ENCODE measurements around the gene CSMD2. TPM values are rescaled to one million over a fixed set of nuclear protein-coding genes. Genes with fewer than 3 reads are reported as not detected.

Gene CSMD2
- total and polyA plus RNA-seq, 2 of the 8 experiments (the other 6 are each of a cell fraction or from before 2014, with no cell fraction given), result 7.0 to 14.7 TPM

DNA sequence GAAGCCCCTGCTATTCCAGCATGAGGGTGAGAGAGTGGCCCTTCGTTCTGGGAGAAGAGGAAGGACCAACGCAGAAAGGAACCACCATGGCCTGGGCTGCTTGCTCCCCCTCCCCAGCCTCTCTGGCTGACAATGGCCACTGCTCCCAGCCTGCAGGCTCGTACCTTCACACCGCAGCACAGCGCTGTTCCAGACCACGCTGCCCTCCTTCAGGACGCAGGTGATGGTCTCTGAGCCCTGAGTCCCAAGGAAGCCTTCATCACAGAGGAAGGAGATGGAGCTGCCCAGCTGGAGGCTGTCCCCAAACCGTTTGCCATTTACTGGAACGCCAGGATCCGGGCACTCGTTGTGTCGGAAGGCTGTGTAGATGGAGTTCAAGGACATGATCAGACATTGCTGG is 426.1 kb downstream of the CSMD2 start:
- H3K36me3 ChIP-seq (ENCODE audit: control insufficient read depth in 2 of 4, insufficient read depth in 4 of 4, low read length in 3 of 4), result peaks cover 0 to 13% (median 3%) of the 10 kb centered on the region in 4 experiments; a peak in 5 of 8 replicates
- H2AK5ac ChIP-seq (ENCODE audit: low read depth, low read length), result no peak overlapping the region
- ChIA-PET CTCF (ENCODE audit: partially characterized antibody) (interaction anchor here (0.9 to 1.6 kb wide), 3 partner anchors 9 to 103 kb away, joined by 3 to 6 read pairs (median 4); no protein-coding TSS in a partner anchor), POLR2A (ENCODE audit: partially characterized antibody) (no interaction called here)
- H2BK15ac ChIP-seq (ENCODE audit: low read length), result no peak overlapping the region
- no peaks in the 10 kb centered on the region for H3K23me2 ChIP-seq (ENCODE audit: low read depth, low read length)
- H3K9ac ChIP-seq (replicated peaks in 1 of 4; ENCODE audit: extremely low read depth in 1 of 4, low read depth in 3 of 4, low read length in 3 of 4), result no peak overlapping the region
- H2BK120ac ChIP-seq (replicated peaks; ENCODE audit: low read depth, low read length), result no peak overlapping the region
- H3K4ac ChIP-seq (replicated peaks; ENCODE audit: insufficient read length, low read depth, low read length), result no peak overlapping the region
- H3K56ac ChIP-seq (replicated peaks; ENCODE audit: insufficient read length, low read depth, low read length), result no peak overlapping the region
- no peak overlapping the region for H4K5ac ChIP-seq (ENCODE audit: insufficient read length, low read depth, low read length)
- H2BK12ac ChIP-seq (ENCODE audit: low read depth, low read length), result no peak overlapping the region
- 91% methylated on average over 12 of the region's 12 CpGs; no CpG with 5 or more reads in 1 of the 2 experiments for WGBS, 2 experiments (ENCODE audit: extremely low coverage in 1 of 2, insufficient coverage in 1 of 2, insufficient read length in 1 of 2, insufficient replicate concordance in 2 of 2, low coverage in 1 of 2, low lambda C conversion rate in 2 of 2, missing lambda C conversion rate in 1 of 2)
- H3K4me1 ChIP-seq (replicated peaks in 1 of 4; ENCODE audit: control insufficient read depth in 3 of 4, insufficient read depth in 4 of 4, low read length in 3 of 4), result peaks cover 0 to 6% (median 0%) of the 10 kb centered on the region in 4 experiments; a peak in 2 of 7 replicates
- H3K79me1 ChIP-seq (ENCODE audit: low read depth, low read length), result no peaks in the 10 kb centered on the region
- H3K4me3 ChIP-seq (ENCODE audit: extremely low read depth in 1 of 4, insufficient read depth in 2 of 4, low read depth in 3 of 4, low read length in 4 of 4), result no peak overlapping the region
- no peak overlapping the region for H3K14ac ChIP-seq (ENCODE audit: insufficient read length)
- DNase-seq (ENCODE audit: low read depth in 1 of 2, low spot score in 2 of 2), result no peak
- no peaks in the 10 kb centered on the region for H3K9me3 ChIP-seq (ENCODE audit: insufficient read depth in 2 of 2, low read depth in 1 of 2, low read length in 1 of 2)
- no peak overlapping the region for H2BK20ac ChIP-seq (ENCODE audit: low read length)
- no peak overlapping the region for H3K4me2 ChIP-seq (ENCODE audit: insufficient read depth in 1 of 2, low read depth in 2 of 2, low read length in 2 of 2)
- H2BK5ac ChIP-seq (ENCODE audit: low read depth, low read length), result no peak overlapping the region
- no peak overlapping the region for H2AFZ ChIP-seq (ENCODE audit: low read length)
- TF ChIP-seq, protein P1, sequence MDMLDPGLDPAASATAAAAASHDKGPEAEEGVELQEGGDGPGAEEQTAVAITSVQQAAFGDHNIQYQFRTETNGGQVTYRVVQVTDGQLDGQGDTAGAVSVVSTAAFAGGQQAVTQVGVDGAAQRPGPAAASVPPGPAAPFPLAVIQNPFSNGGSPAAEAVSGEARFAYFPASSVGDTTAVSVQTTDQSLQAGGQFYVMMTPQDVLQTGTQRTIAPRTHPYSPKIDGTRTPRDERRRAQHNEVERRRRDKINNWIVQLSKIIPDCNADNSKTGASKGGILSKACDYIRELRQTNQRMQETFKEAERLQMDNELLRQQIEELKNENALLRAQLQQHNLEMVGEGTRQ (IDR thresholded peaks at IDR 0.05; ENCODE audit: low read length), result no peak
- no peak for TF ChIP-seq JUN (IDR thresholded peaks at IDR 0.05; ENCODE audit: low read depth, low read length)
- no peak overlapping the region for H4K91ac ChIP-seq (replicated peaks; ENCODE audit: insufficient read length, low read length)
- H3K23ac ChIP-seq (ENCODE audit: insufficient read length), result no peak overlapping the region
- no peak for FAIRE-seq
- H3K18ac ChIP-seq (ENCODE audit: extremely low read depth, low read length), result no peak overlapping the region
- peaks cover 0 to 4% of the 10 kb centered on the region in 2 experiments for H4K20me1 ChIP-seq (replicated peaks in 1 of 2; ENCODE audit: control insufficient read depth in 1 of 2, insufficient read depth in 2 of 2, low read length in 2 of 2)
- H3K27me3 ChIP-seq (replicated peaks in 1 of 4; ENCODE audit: control insufficient read depth in 3 of 4, extremely low read depth in 1 of 4, insufficient read depth in 3 of 4, low read length in 3 of 4), result no peaks in the 10 kb centered on the region
- no peak overlapping the region for H3K27ac ChIP-seq (ENCODE audit: low read depth, low read length)
- no peak overlapping the region for H4K8ac ChIP-seq (ENCODE audit: extremely low read depth, insufficient read depth, low read length)
- no peaks in the 10 kb centered on the region for H3K79me2 ChIP-seq (ENCODE audit: control insufficient read depth in 1 of 2, insufficient read depth in 2 of 2, low read length in 2 of 2)
